ENCODE data around the gene ANKS1B.

Gene ANKS1B

GRCh38 chr12:98751580-98752115 is 1233.1 kb downstream of the ANKS1B start:
- DNase-seq (ENCODE audit: extremely low read depth, low read depth), result no peak
- no peak for TF ChIP-seq CTCF (IDR thresholded peaks at IDR 0.05; ENCODE audit: low read depth, low read length)

GRCh38 chr12:98750511-98750910 is 1234.2 kb downstream of the ANKS1B start:
- TF ChIP-seq CTCF (IDR thresholded peaks at IDR 0.05; ENCODE audit: low read depth, low read length), result no peak

GRCh38 chr12:98748463-98748862 is 1236.3 kb downstream of the ANKS1B start:
- TF ChIP-seq CTCF (IDR thresholded peaks at IDR 0.05; ENCODE audit: low read depth, low read length), result no peak

More at GRCh38 chr12:98750511-98750910, 1234.2 kb downstream of the ANKS1B start:
- no peak for DNase-seq (ENCODE audit: extremely low read depth, low read depth)

GRCh38 chr12:98745578-98746391 is 1239.0 kb downstream of the ANKS1B start:
- TF ChIP-seq CTCF (IDR thresholded peaks at IDR 0.05; ENCODE audit: low read depth, low read length), result no peak
- no peak for DNase-seq (ENCODE audit: extremely low read depth, low read depth)

More at GRCh38 chr12:98748463-98748862, 1236.3 kb downstream of the ANKS1B start:
- DNase-seq (ENCODE audit: extremely low read depth, low read depth), result no peak

GRCh38 chr12:98744680-98745079 is 1240.1 kb downstream of the ANKS1B start:
- TF ChIP-seq CTCF (IDR thresholded peaks at IDR 0.05; ENCODE audit: low read depth, low read length), result no peak
- no peak for DNase-seq (ENCODE audit: extremely low read depth, low read depth)

GRCh38 chr12:98743362-98743953 is 1241.3 kb downstream of the ANKS1B start:
- DNase-seq (ENCODE audit: extremely low read depth, low read depth), result no peak
- TF ChIP-seq CTCF (IDR thresholded peaks at IDR 0.05; ENCODE audit: low read depth, low read length), result peak; percentile 34

Data from AG09319 (cell line).